ENCODE data around the gene SLC30A1. TPM values are rescaled to one million over a fixed set of nuclear protein-coding genes. Genes with fewer than 3 reads are reported as not detected.
A peak's percentile ranks its signal among the peaks of the same experiment; 100 is the strongest.

Gene SLC30A1
- total RNA-seq, 1 experiment from 2014 or later: 9.7 TPM

GRCh38 chr1:211616965-211617297 is 38.0 kb upstream of the SLC30A1 start:
- H4K20me1 ChIP-seq (ENCODE audit: insufficient read depth): no peaks in the 10 kb centered on the region
- ChIA-PET RAD21 (ENCODE audit: low non-redundant PET in 1 of 2, low total read pairs in 2 of 2, uncharacterized antibody in 2 of 2, unreplicated experiment in 2 of 2) (no interaction called here), POLR2A (no interaction called here), CTCF (no interaction called here)
- no peak overlapping the region; the same call in 1 of the 2 replicates for H3K27ac ChIP-seq (ENCODE audit: low read depth, low read length)
- TF ChIP-seq TCF7L2 (IDR thresholded peaks at IDR 0.05; ENCODE audit: borderline replicate concordance, extremely low read depth, insufficient read depth, insufficient read length): no peak
- no peak for TF ChIP-seq ZFX (IDR thresholded peaks at IDR 0.05)
- no peak for TF ChIP-seq SIN3A (IDR thresholded peaks at IDR 0.05; ENCODE audit: low read depth)
- no peak for ATAC-seq
- no peak overlapping the region for H3K9ac ChIP-seq (ENCODE audit: low read length)
- no peaks in the 10 kb centered on the region for H3K9me3 ChIP-seq (ENCODE audit: control insufficient read depth in 1 of 2, insufficient read depth in 1 of 2, low read depth in 1 of 2, low read length in 2 of 2)
- H3K36me3 ChIP-seq (ENCODE audit: control insufficient read depth in 1 of 2, insufficient read depth in 2 of 2, low read length in 2 of 2): no peaks in the 10 kb centered on the region
- H2AFZ ChIP-seq (ENCODE audit: low read depth, low read length, poor library complexity, severe bottlenecking): no peak overlapping the region
- intact Hi-C loops (cut with micrococcal nuclease): no loop called here
- H3K4me3 ChIP-seq (replicated peaks in 1 of 2; ENCODE audit: low read depth in 1 of 2, low read length in 2 of 2): no peak overlapping the region
- no peaks in the 10 kb centered on the region for H3K79me2 ChIP-seq (ENCODE audit: insufficient read depth, low read length)
- DNase-seq (ENCODE audit: low read depth, low spot score): no peak
- no TSS peak for BruUV-seq (replicated peaks)
- no peak overlapping the region for H3K4me2 ChIP-seq (ENCODE audit: low read length)
- peaks cover 8 to 15% of the 10 kb centered on the region in 2 experiments; a peak in 3 of 4 replicates for H3K4me1 ChIP-seq (ENCODE audit: control insufficient read depth in 1 of 2, insufficient read depth in 2 of 2, low read length in 2 of 2)
- no peaks in the 10 kb centered on the region for H3K9me2 ChIP-seq (ENCODE audit: insufficient read depth)
- no peaks in the 10 kb centered on the region for H3K27me3 ChIP-seq (ENCODE audit: insufficient read depth, low read length)

- ATAC-seq: no peak
- Histone ChIP-seq H3K4me1 (ENCODE audit: control insufficient read depth in 1 of 2, insufficient read depth in 2 of 2, low read length in 2 of 2) (peaks cover 8 to 15% of the 10 kb centered on the region in 2 experiments; a peak in 3 of 4 replicates), H3K4me2 (ENCODE audit: low read length) (no peak overlapping the region), H4K20me1 (ENCODE audit: insufficient read depth) (no peaks in the 10 kb centered on the region), H3K9me2 (ENCODE audit: insufficient read depth) (no peaks in the 10 kb centered on the region), H3K9me3 (ENCODE audit: control insufficient read depth in 1 of 2, insufficient read depth in 1 of 2, low read depth in 1 of 2, low read length in 2 of 2) (no peaks in the 10 kb centered on the region), H2AFZ (ENCODE audit: low read depth, low read length, poor library complexity, severe bottlenecking) (peak overlapping the region; percentile 33), H3K4me3 (replicated peaks in 1 of 2; ENCODE audit: low read depth in 1 of 2, low read length in 2 of 2) (no peak overlapping the region), H3K36me3 (ENCODE audit: control insufficient read depth in 1 of 2, insufficient read depth in 2 of 2, low read length in 2 of 2) (no peaks in the 10 kb centered on the region), H3K27me3 (ENCODE audit: insufficient read depth, low read length) (no peaks in the 10 kb centered on the region), H3K27ac (ENCODE audit: low read depth, low read length) (no peak overlapping the region; the same call in 1 of the 2 replicates), H3K79me2 (ENCODE audit: insufficient read depth, low read length) (no peaks in the 10 kb centered on the region), H3K9ac (ENCODE audit: low read length) (no peak overlapping the region)
- BruUV-seq (replicated peaks): no TSS peak
- POLR2A ChIA-PET: no interaction called here
- CTCF ChIA-PET: no interaction called here
- no peak for DNase-seq (ENCODE audit: low read depth, low spot score)
- no peak for TF ChIP-seq EZH2phosphoT487 (IDR thresholded peaks at IDR 0.05; ENCODE audit: borderline replicate concordance)
- TF ChIP-seq ZFX (IDR thresholded peaks at IDR 0.05): peak; percentile 31; the same call in 1 of the 2 replicates
- RAD21 ChIA-PET (ENCODE audit: low non-redundant PET in 1 of 2, low total read pairs in 2 of 2, uncharacterized antibody in 2 of 2, unreplicated experiment in 2 of 2): no interaction called here
- intact Hi-C loops (cut with micrococcal nuclease): no loop called here
Observed at GRCh38 chr1:211616231-211616964, 37.4 kb upstream of the SLC30A1 start.

Data from HCT116 (cell line).